ENCODE data around the gene KSR1. TPM values are rescaled to one million over a fixed set of nuclear protein-coding genes. Genes with fewer than 3 reads are reported as not detected.
"Not testable (repeated sequence)": the region's sequence is repeated elsewhere in the genome, so short reads cannot be mapped to it uniquely, and the experiment has no call there.

The KSR1 gene
- total RNA-seq, 1 experiment from 2014 or later: 41.7 TPM

GRCh38 chr17:27462714-27463113 lies 6.5 kb downstream of the KSR1 start:
- Histone ChIP-seq H3K9me3 (ENCODE audit: low read depth, low read length, poor library complexity, severe bottlenecking) (no peaks in the 10 kb centered on the region), H3K27me3 (replicated peaks; ENCODE audit: insufficient read depth, low read depth, low read length, poor library complexity) (no peaks in the 10 kb centered on the region), H3K4me1 (ENCODE audit: insufficient read depth, low read length, poor library complexity, severe bottlenecking) (peaks cover 27% of the 10 kb centered on the region), H3K27ac (ENCODE audit: low read depth, low read length, poor library complexity, severe bottlenecking) (no peak overlapping the region), H3K4me3 (ENCODE audit: low read depth, low read length, poor library complexity, severe bottlenecking) (no peak overlapping the region), H3K36me3 (ENCODE audit: insufficient read depth, low read length, poor library complexity, severe bottlenecking) (no peaks in the 10 kb centered on the region)
- BruUV-seq (replicated peaks): no TSS peak
- intact Hi-C loops (cut with micrococcal nuclease; ENCODE audit: unreplicated experiment): no loop called here
- TF ChIP-seq, protein P1, sequence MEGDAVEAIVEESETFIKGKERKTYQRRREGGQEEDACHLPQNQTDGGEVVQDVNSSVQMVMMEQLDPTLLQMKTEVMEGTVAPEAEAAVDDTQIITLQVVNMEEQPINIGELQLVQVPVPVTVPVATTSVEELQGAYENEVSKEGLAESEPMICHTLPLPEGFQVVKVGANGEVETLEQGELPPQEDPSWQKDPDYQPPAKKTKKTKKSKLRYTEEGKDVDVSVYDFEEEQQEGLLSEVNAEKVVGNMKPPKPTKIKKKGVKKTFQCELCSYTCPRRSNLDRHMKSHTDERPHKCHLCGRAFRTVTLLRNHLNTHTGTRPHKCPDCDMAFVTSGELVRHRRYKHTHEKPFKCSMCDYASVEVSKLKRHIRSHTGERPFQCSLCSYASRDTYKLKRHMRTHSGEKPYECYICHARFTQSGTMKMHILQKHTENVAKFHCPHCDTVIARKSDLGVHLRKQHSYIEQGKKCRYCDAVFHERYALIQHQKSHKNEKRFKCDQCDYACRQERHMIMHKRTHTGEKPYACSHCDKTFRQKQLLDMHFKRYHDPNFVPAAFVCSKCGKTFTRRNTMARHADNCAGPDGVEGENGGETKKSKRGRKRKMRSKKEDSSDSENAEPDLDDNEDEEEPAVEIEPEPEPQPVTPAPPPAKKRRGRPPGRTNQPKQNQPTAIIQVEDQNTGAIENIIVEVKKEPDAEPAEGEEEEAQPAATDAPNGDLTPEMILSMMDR (conservative IDR thresholded peaks at IDR 0.05; ENCODE audit: low read depth, low read length): no peak
- no peak for TF ChIP-seq EZH2 (IDR thresholded peaks at IDR 0.05; ENCODE audit: borderline replicate concordance, low read depth, low read length, poor library complexity, severe bottlenecking)
- no peak for DNase-seq (ENCODE audit: low spot score)
- CTCF ChIA-PET: no interaction called here
- POLR2A ChIA-PET (ENCODE audit: low non-redundant PET): no interaction called here

- no TSS peak for BruUV-seq (replicated peaks)
- ChIA-PET POLR2A (ENCODE audit: low non-redundant PET) (no interaction called here), CTCF (no interaction called here)
- Histone ChIP-seq H3K36me3 (ENCODE audit: insufficient read depth, low read length, poor library complexity, severe bottlenecking) (no peaks in the 10 kb centered on the region), H3K4me1 (ENCODE audit: insufficient read depth, low read length, poor library complexity, severe bottlenecking) (peaks cover 22% of the 10 kb centered on the region), H3K27ac (ENCODE audit: low read depth, low read length, poor library complexity, severe bottlenecking) (no peak overlapping the region), H3K9me3 (ENCODE audit: low read depth, low read length, poor library complexity, severe bottlenecking) (no peaks in the 10 kb centered on the region), H3K4me3 (ENCODE audit: low read depth, low read length, poor library complexity, severe bottlenecking) (no peak overlapping the region), H3K27me3 (replicated peaks; ENCODE audit: insufficient read depth, low read depth, low read length, poor library complexity) (no peaks in the 10 kb centered on the region)
- no peak for TF ChIP-seq EZH2 (IDR thresholded peaks at IDR 0.05; ENCODE audit: borderline replicate concordance, low read depth, low read length, poor library complexity, severe bottlenecking)
- TF ChIP-seq, protein P1 (conservative IDR thresholded peaks at IDR 0.05; ENCODE audit: low read depth, low read length): no peak
- no peak for DNase-seq (ENCODE audit: low spot score)
- intact Hi-C loops (cut with micrococcal nuclease; ENCODE audit: unreplicated experiment): no loop called here
These were observed 7.0 kb downstream of the KSR1 start for GRCh38 chr17:27463235-27463677.

- CTCF ChIA-PET: not testable (repeated sequence)
These were observed 7.8 kb downstream of the KSR1 start for GRCh38 chr17:27464019-27464418.

GRCh38 chr17:27464431-27464830 lies 8.2 kb downstream of the KSR1 start:
- TF ChIP-seq, protein P1 (conservative IDR thresholded peaks at IDR 0.05; ENCODE audit: low read depth, low read length): no peak
- TF ChIP-seq EZH2 (IDR thresholded peaks at IDR 0.05; ENCODE audit: borderline replicate concordance, low read depth, low read length, poor library complexity, severe bottlenecking): no peak
- H3K9me3 ChIP-seq (ENCODE audit: low read depth, low read length, poor library complexity, severe bottlenecking): no peaks in the 10 kb centered on the region
- H3K4me3 ChIP-seq (ENCODE audit: low read depth, low read length, poor library complexity, severe bottlenecking): no peak overlapping the region
- H3K4me1 ChIP-seq (ENCODE audit: insufficient read depth, low read length, poor library complexity, severe bottlenecking): peaks cover 14% of the 10 kb centered on the region
- ChIA-PET POLR2A (ENCODE audit: low non-redundant PET) (no interaction called here), CTCF (no interaction called here)
- intact Hi-C loops (cut with micrococcal nuclease; ENCODE audit: unreplicated experiment): no loop called here
- no peak for DNase-seq (ENCODE audit: low spot score)
- H3K27me3 ChIP-seq (replicated peaks; ENCODE audit: insufficient read depth, low read depth, low read length, poor library complexity): no peaks in the 10 kb centered on the region
- no TSS peak for BruUV-seq (replicated peaks)
- no peak overlapping the region for H3K27ac ChIP-seq (ENCODE audit: low read depth, low read length, poor library complexity, severe bottlenecking)
- H3K36me3 ChIP-seq (ENCODE audit: insufficient read depth, low read length, poor library complexity, severe bottlenecking): no peaks in the 10 kb centered on the region

More at GRCh38 chr17:27464019-27464418, 7.8 kb downstream of the KSR1 start:
- POLR2A ChIA-PET (ENCODE audit: low non-redundant PET); H3K27ac ChIP-seq (ENCODE audit: low read depth, low read length, poor library complexity, severe bottlenecking); DNase-seq (ENCODE audit: low spot score); H3K4me3 ChIP-seq (ENCODE audit: low read depth, low read length, poor library complexity, severe bottlenecking); H3K36me3 ChIP-seq (ENCODE audit: insufficient read depth, low read length, poor library complexity, severe bottlenecking); intact Hi-C loops (cut with micrococcal nuclease; ENCODE audit: unreplicated experiment); H3K9me3 ChIP-seq (ENCODE audit: low read depth, low read length, poor library complexity, severe bottlenecking); BruUV-seq (replicated peaks); H3K27me3 ChIP-seq (replicated peaks; ENCODE audit: insufficient read depth, low read depth, low read length, poor library complexity): not testable (repeated sequence)
- peaks cover 14% of the 10 kb centered on the region for H3K4me1 ChIP-seq (ENCODE audit: insufficient read depth, low read length, poor library complexity, severe bottlenecking)

- CTCF ChIA-PET; H3K36me3 ChIP-seq (ENCODE audit: insufficient read depth, low read length, poor library complexity, severe bottlenecking); DNase-seq (ENCODE audit: low spot score); H3K4me3 ChIP-seq (ENCODE audit: low read depth, low read length, poor library complexity, severe bottlenecking); intact Hi-C loops (cut with micrococcal nuclease; ENCODE audit: unreplicated experiment); POLR2A ChIA-PET (ENCODE audit: low non-redundant PET); H3K27me3 ChIP-seq (replicated peaks; ENCODE audit: insufficient read depth, low read depth, low read length, poor library complexity); BruUV-seq (replicated peaks); H3K9me3 ChIP-seq (ENCODE audit: low read depth, low read length, poor library complexity, severe bottlenecking); H3K27ac ChIP-seq (ENCODE audit: low read depth, low read length, poor library complexity, severe bottlenecking): not testable (repeated sequence)
- peaks cover 14% of the 10 kb centered on the region for H3K4me1 ChIP-seq (ENCODE audit: insufficient read depth, low read length, poor library complexity, severe bottlenecking)
These were observed 9.6 kb downstream of the KSR1 start for GRCh38 chr17:27465875-27466274.
